Stimulated activated CD8-positive, alpha-beta memory T cell treated with anti-CD3 and anti-CD28 coated beads, Interleukin-12 subunit alpha, Interleukin-12 subunit beta, amount 100 ng/mL, for 24 hours (primary cell): ENCODE data around the gene PHC2.

ENCODE experiments used
- DNase-seq: peaks from one replicate; pipeline ENCODE4 v3.0.0-alpha.2; 2020; ENCODE audit errors: extremely low read depth

Gene PHC2

DNA sequence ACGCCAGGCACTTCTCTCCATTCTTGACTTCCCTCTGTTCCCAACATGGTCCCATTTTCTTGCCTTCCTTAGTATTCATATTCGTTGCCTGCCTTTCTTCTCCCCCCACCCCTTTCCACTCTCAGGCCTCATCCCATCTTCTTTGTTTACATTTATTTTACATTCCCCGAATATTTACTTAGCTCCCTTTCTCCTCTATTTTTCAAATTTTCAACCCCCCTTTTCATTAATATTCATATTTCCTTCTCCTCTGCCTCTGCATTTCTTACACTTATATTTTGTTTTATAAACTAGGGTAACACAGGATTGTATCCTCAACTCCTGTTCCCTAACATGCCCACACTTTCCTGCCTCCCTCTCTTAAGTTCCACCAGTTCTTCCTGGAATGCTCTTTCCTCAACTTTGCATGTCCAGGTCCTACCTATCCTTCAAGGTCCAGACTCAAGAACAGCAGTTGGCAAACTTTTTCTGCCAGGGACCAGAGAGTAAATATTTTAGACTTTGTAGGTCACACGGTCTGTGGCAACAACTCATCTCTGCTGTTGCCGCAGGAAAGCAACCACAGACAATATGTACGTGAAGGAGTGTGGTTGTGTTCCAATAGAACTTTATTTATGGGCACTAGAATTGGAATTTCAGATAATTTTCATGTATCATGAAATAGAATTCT, 80.1 kb downstream of the PHC2 start:
- DNase-seq: no peak

- DNase-seq: peak; percentile 42
Observed at GRCh38 chr1:33349778-33350610, 80.9 kb downstream of the PHC2 start.

DNA sequence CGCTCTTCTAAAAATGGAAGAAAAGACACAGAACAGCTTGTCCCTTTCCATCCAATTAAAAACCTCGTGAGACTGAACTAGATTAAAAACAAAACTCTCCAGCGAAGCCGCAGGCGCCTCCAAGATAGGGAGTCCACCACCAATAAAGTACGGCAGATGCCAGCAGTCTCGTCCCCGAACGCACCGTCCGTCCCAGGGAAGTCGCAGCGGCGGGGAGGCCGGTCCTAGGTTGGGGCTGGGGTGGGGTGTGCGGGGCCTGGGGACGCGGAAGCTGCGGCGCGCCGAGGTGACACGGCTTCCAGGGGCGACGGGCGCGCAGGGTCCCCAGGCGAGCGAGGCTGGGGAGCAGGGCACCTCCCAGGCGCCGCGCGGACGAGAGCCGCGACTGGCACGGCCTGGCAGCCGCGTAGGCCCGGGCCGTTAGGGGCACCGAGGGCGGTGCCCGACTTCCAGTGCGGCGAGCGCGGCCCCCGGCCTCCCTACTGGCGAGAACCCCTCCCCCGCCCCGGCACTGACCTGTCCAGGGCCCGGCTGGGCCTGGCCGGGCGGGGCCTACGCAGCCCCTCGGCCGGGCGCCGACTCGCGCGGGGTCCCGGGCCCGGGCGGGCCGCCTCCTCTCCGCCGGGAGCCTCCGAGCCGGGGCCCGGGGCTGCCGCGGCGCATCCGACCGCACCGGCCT, 81.7 kb downstream of the PHC2 start:
- peak; percentile 10 for DNase-seq

DNA sequence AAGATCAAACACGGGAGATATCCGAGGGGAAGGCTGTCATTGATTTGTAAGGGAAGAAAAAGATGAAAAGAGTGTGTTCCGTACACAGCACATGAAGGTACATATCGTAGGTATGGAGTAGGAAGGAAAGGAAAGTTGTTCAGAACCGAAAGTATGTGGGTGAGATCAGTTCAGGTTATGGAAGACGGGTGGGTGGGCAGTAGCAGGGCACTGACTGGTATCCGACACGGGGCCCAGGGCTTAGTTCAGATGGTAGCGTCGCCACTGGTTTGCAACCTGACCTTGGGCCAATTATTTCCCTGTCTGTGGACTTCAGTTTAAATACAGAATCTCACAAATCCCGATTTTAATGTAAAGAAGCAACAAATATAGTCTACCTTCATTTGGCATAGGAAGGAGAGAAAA, 82.2 kb downstream of the PHC2 start:
- no peak for DNase-seq

GRCh38 chr1:33348194-33348593, 82.7 kb downstream of the PHC2 start:
- no peak for DNase-seq

DNA sequence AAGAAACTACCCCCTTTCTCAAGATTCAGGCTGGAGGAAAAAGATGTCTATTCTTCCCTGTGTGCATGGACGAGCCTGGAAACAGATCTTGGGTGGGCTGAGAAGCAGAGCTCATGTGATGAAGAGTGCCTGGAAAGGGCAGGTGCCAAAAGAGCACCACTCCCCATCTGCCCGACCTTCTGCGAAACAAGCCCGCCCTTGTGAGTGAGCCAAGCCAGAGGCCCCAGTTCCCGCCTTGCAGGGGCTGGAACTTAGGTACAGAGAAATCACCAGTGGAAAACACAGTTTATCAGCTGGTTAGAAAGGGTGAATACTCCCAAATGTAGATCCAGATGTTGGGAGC, 83.3 kb downstream of the PHC2 start:
- no peak for DNase-seq

GRCh38 chr1:33346927-33347649, 83.8 kb downstream of the PHC2 start:
- DNase-seq: no peak

- no peak for DNase-seq
Observed at GRCh38 chr1:33346533-33346926, 84.4 kb downstream of the PHC2 start.

DNA sequence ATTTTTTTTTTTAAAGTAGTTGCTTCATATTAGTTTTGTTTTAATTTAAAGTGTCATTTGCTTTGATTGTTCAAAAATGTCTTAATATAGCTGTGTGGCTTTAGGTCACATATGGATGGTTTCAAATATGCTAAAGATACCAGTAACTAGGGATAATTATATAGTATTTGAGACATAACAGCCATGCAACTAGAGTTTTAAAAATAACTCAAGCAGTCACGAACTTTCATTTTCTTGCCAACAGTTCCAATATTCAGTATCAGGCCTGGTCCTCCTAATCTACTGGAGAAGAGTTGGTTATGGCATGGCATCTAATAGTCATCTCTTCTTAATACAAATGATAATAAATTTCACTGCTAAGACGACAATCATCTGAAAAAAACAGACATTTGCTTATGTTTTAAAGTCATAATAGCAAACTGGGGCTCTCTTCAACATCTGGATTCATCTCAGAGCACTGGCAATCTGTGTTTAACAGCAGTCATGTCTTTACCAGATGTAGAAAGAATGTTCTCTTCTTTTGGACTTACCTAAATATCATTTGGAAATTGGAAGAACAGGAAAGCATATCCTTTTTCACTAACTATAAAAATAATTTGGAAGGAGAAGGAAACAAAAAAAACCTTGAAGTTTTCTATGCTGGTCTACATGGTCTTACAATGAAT, 85.9 kb downstream of the PHC2 start:
- no peak for DNase-seq

DNA sequence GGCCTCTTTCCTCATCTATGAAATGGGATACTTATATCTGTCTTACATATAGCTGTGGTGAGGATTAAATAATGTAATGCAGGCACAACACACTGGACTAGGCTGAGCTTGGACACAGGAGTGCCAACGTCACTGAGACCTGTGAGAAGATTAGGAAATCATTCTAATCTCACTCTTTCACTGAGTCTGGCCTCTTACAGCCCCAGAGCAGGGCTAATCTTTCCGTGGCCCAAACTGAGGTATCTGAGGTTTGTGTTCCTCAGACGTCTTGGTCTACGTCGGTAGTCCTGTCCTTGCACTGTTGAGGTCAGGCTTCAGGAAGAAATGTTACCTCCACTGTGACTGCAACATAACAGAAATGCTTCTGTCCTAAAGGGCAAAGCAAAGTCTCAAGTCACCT, 87.4 kb downstream of the PHC2 start:
- DNase-seq: no peak

- DNase-seq: no peak
Observed at GRCh38 chr1:33342041-33342723, 88.7 kb downstream of the PHC2 start.

- DNase-seq: no peak
Observed at GRCh38 chr1:33341190-33341589, 89.7 kb downstream of the PHC2 start.

DNA sequence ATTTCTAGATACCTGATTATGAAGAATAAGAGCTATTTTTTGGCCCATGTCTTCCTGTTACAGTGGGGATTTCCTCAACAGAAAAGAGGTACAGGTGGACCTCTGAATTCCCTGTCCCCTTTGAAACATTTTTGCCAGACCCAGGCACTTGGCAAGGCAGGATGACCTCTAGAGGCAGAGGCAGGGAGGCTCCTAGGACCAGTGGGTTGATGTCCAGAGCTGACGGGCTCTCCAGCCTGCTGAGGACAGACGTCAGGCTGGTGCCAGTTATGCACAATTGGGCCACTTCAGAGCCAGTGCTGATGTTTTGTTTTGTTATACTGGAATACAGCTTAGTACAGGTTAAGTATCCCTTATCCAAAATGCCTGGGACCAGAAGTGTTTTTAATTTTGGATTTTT, 91.5 kb downstream of the PHC2 start:
- DNase-seq: no peak

- DNase-seq: no peak
Observed at GRCh38 chr1:33338440-33339211, 92.3 kb downstream of the PHC2 start.

DNA sequence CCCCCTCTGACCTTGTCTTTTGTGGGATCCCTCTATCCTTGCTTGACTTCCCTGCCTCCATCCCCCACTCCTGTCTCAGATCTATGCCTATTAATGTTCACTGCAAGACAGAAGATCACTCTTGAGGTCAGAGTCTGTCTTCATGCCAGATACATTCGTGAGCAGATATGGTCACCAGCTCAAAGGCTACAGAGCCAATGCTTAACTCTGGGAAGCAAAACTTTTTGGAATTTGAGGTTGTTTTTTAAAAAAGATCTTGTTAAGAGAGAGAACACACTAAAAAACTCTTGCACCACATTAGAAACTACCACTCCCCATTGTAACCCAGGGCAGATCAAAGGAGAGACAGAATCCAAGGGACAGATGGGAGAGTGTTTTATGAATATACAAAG, 92.9 kb downstream of the PHC2 start:
- DNase-seq: no peak

DNA sequence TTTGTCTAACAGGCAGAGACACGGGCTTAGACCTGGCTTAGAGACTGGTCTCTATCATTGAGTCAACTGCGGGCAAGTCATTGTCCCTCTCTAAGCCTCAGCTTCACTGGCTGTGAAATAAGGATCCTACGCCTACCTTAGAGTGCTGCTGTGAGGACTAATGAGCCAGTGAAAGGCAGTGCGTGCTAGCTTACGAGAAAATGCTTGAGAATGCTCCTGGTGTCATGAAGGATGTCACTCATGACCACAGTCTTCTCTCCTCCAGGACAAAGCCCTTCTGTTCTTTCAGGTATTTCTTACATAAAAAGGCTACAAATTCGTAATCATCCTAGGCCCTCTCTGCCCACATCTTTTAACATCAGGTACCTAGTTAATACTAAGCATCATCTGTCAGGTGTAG, 93.5 kb downstream of the PHC2 start:
- DNase-seq: no peak

DNA sequence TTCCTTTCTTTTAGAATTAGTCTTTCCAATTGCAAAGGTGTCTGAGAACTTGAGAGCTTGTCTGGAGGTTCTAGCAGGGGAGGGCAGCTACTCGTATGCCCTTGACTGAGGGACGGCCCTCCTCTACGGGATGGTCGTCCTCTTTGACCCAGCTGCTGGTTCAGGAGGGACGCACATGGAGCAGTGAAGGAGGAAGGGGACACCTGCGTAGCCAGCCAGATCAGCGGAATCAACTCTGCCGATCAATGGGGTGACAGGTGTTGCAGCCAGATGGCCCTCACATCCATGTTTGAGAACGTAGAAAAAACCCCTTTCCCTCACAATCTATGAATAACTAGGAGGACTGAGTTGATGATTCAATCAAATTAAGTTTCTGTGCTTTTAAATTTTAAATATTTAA, 94.3 kb downstream of the PHC2 start:
- DNase-seq: no peak

- DNase-seq: no peak
Observed at GRCh38 chr1:33335020-33335419, 95.9 kb downstream of the PHC2 start.

DNA sequence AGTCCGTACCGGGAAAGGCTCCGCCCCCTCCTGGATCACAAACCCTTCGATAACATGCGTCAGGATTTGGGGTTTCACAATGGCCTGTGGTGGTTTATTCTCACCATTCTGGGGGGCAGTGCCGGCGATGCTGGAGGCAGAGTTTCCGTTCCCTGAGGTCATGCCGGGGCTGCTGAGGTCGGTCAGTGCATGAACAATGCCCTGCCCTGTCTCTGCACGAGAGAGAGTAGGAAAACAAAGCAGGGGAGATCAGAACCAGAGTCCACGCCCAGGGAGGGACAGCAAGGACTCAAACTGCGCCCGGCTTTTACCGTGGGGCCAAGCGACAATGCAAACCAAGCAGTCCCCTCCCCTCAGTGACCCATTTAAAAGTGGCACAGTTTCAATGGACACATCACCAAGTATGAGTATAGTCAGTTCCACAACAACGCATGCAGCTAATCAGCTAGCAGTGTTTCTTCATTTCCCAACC, 96.8 kb downstream of the PHC2 start:
- no peak for DNase-seq

- DNase-seq: no peak
Observed at GRCh38 chr1:33332881-33333280, 98.0 kb downstream of the PHC2 start.
